ENCODE data around the gene PSME4. TPM values are rescaled to one million over a fixed set of nuclear protein-coding genes. Genes with fewer than 3 reads are reported as not detected.

PSME4 gene
- total and polyA plus RNA-seq, 2 experiments from 2014 or later = 44.7 to 98.6 TPM

DNA sequence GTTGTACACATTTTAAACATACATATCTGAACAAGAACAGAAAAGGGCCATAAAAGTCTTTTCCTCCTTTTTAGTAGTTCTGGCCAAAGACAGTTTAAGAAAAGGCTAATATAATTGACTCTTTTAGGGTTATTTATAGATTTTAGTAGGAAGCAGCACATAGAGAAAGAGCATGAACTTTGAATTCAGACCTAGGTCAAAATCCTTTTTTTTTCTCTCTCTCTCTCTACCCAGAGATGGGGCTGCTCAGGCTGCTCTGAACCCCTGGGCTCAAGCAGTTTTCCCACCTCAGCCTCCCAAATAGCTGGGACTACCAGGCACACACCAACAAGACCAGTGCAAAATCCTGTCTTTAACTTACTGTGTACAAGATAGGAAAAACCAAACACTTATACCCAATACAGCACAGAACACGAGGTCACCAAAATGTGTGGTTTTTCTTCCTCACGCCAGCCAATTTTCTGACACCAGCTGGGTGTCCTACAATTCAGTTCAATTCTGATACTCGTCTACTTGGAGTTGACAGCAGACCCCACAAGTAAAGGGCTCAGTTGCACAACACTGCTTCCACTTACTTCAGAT lies 151.8 kb downstream of the PSME4 start:
- Histone ChIP-seq H3K27me3 (ENCODE audit: insufficient read depth) (no peaks in the 10 kb centered on the region), H3K27ac (ENCODE audit: low read depth) (no peak overlapping the region), H2AFZ (no peak overlapping the region), H3K4me1 (ENCODE audit: insufficient read depth) (no peaks in the 10 kb centered on the region), H3K4me3 (no peak overlapping the region), H4K20me1 (replicated peaks; ENCODE audit: insufficient read depth) (no peaks in the 10 kb centered on the region), H3K36me3 (ENCODE audit: insufficient read depth) (0 out of 2 replicates have a peak, but pooled peaks cover under 1% of the 10 kb centered on the region), H3K4me2 (no peak overlapping the region), H3K9me2 (ENCODE audit: insufficient read depth) (no peaks in the 10 kb centered on the region), H3K79me2 (replicated peaks; ENCODE audit: insufficient read depth) (no peaks in the 10 kb centered on the region), H3F3A (replicated peaks; ENCODE audit: low read depth) (no peaks in the 10 kb centered on the region)
- H3K27me3 Mint-ChIP-seq (ENCODE audit: insufficient read depth, low read depth, poor library complexity) = no peaks in the 10 kb centered on the region
- H3K9me3 Mint-ChIP-seq = no peaks in the 10 kb centered on the region
- H3K27ac Mint-ChIP-seq = no peak overlapping the region
- H3K36me3 Mint-ChIP-seq (ENCODE audit: low read depth) = peaks cover 14% of the 10 kb centered on the region; the same call in 2 of the 3 replicates
- TF ChIP-seq, protein P1, sequence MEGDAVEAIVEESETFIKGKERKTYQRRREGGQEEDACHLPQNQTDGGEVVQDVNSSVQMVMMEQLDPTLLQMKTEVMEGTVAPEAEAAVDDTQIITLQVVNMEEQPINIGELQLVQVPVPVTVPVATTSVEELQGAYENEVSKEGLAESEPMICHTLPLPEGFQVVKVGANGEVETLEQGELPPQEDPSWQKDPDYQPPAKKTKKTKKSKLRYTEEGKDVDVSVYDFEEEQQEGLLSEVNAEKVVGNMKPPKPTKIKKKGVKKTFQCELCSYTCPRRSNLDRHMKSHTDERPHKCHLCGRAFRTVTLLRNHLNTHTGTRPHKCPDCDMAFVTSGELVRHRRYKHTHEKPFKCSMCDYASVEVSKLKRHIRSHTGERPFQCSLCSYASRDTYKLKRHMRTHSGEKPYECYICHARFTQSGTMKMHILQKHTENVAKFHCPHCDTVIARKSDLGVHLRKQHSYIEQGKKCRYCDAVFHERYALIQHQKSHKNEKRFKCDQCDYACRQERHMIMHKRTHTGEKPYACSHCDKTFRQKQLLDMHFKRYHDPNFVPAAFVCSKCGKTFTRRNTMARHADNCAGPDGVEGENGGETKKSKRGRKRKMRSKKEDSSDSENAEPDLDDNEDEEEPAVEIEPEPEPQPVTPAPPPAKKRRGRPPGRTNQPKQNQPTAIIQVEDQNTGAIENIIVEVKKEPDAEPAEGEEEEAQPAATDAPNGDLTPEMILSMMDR (conservative IDR thresholded peaks at IDR 0.05; ENCODE audit: low read depth in 2 of 2) = no peak
- TF ChIP-seq NANOG (IDR thresholded peaks at IDR 0.05; ENCODE audit: borderline replicate concordance) (no peak), EZH2phosphoT487 (IDR thresholded peaks at IDR 0.05; ENCODE audit: unreplicated experiment) (no peak), JUNB (IDR thresholded peaks at IDR 0.05; ENCODE audit: unreplicated experiment) (no peak), ZNF114 (CRISPR knock-in tag; IDR thresholded peaks at IDR 0.05) (no peak), STAT1 (IDR thresholded peaks at IDR 0.05; ENCODE audit: unreplicated experiment) (no peak), POLR2AphosphoS5 (IDR thresholded peaks at IDR 0.05; ENCODE audit: low read depth) (no peak)
- TF ChIP-seq, protein P2, sequence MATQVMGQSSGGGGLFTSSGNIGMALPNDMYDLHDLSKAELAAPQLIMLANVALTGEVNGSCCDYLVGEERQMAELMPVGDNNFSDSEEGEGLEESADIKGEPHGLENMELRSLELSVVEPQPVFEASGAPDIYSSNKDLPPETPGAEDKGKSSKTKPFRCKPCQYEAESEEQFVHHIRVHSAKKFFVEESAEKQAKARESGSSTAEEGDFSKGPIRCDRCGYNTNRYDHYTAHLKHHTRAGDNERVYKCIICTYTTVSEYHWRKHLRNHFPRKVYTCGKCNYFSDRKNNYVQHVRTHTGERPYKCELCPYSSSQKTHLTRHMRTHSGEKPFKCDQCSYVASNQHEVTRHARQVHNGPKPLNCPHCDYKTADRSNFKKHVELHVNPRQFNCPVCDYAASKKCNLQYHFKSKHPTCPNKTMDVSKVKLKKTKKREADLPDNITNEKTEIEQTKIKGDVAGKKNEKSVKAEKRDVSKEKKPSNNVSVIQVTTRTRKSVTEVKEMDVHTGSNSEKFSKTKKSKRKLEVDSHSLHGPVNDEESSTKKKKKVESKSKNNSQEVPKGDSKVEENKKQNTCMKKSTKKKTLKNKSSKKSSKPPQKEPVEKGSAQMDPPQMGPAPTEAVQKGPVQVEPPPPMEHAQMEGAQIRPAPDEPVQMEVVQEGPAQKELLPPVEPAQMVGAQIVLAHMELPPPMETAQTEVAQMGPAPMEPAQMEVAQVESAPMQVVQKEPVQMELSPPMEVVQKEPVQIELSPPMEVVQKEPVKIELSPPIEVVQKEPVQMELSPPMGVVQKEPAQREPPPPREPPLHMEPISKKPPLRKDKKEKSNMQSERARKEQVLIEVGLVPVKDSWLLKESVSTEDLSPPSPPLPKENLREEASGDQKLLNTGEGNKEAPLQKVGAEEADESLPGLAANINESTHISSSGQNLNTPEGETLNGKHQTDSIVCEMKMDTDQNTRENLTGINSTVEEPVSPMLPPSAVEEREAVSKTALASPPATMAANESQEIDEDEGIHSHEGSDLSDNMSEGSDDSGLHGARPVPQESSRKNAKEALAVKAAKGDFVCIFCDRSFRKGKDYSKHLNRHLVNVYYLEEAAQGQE (IDR thresholded peaks at IDR 0.05; ENCODE audit: unreplicated experiment) = no peak
- TF ChIP-seq, protein P3, sequence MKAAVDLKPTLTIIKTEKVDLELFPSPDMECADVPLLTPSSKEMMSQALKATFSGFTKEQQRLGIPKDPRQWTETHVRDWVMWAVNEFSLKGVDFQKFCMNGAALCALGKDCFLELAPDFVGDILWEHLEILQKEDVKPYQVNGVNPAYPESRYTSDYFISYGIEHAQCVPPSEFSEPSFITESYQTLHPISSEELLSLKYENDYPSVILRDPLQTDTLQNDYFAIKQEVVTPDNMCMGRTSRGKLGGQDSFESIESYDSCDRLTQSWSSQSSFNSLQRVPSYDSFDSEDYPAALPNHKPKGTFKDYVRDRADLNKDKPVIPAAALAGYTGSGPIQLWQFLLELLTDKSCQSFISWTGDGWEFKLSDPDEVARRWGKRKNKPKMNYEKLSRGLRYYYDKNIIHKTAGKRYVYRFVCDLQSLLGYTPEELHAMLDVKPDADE (IDR thresholded peaks at IDR 0.05) = no peak
- no peak overlapping the region for H3K4me3 Mint-ChIP-seq
- DNase-seq (ENCODE audit: low spot score) = no peak
- no peak for ATAC-seq
- peaks cover 3% of the 10 kb centered on the region; the same call in 1 of the 3 replicates for H3K4me1 Mint-ChIP-seq

Small RNA genes within 50 kb of the gene (microRNA-seq; reads per million reads assigned to microRNA genes)
- gene MIR3682 = not detected

Small RNA genes within 50 kb of the gene (small RNA-seq; reads per million reads assigned to genes)
- gene MIR3682 (ENCODE audit: low replicate concordance) = not detected

Other genes with a start within 250 kb of the PSME4 start
- 17.9 and 20.9 TPM in 2 replicates for gene CHAC2, start 203.2 kb downstream of the PSME4 start, total RNA-seq (2014; rRNA removed; shearing (Covaris generic))
- gene CHAC2, start 203.2 kb downstream of the PSME4 start, polyA plus RNA-seq (2016; fragmentation: Nextera tagmentation; extraction: Ambion mirVana) = 25.8 and 27.1 TPM in 2 replicates
- 28.9 and 30.5 TPM in 2 replicates for gene ASB3, start 184.0 kb downstream of the PSME4 start, total RNA-seq (2014; rRNA removed; shearing (Covaris generic))
- gene ASB3, start 184.0 kb downstream of the PSME4 start, polyA plus RNA-seq (2016; fragmentation: Nextera tagmentation; extraction: Ambion mirVana) = 20.1 and 22.4 TPM in 2 replicates
- 22.7 and 35.0 TPM in 2 replicates for gene ERLEC1, start 183.9 kb downstream of the PSME4 start, total RNA-seq (2014; rRNA removed; shearing (Covaris generic))
- gene ERLEC1, start 183.9 kb downstream of the PSME4 start, polyA plus RNA-seq (2016; fragmentation: Nextera tagmentation; extraction: Ambion mirVana) = 38.1 and 41.2 TPM in 2 replicates
- gene GPR75, start 111.0 kb downstream of the PSME4 start, total RNA-seq (2014; rRNA removed; shearing (Covaris generic)) = 2.3 and 4.1 TPM in 2 replicates
- gene GPR75, start 111.0 kb downstream of the PSME4 start, polyA plus RNA-seq (2016; fragmentation: Nextera tagmentation; extraction: Ambion mirVana) = 0.34 and 0.47 TPM in 2 replicates
- 1.1 and 2.3 TPM in 2 replicates for gene ACYP2, start 144.6 kb upstream of the PSME4 start, total RNA-seq (2014; rRNA removed; shearing (Covaris generic))
- gene ACYP2, start 144.6 kb upstream of the PSME4 start, polyA plus RNA-seq (2016; fragmentation: Nextera tagmentation; extraction: Ambion mirVana) = 14.2 and 15.5 TPM in 2 replicates

Measured in GM23338 (cell line).